ENCODE data around the gene ETV6.

Gene ETV6

GRCh38 chr12:11785712-11786111 lies 136.2 kb downstream of the ETV6 start:
- DNase-seq = no peak

- DNase-seq = no peak
Measured at GRCh38 chr12:11786638-11787365, 137.3 kb downstream of the ETV6 start.

GRCh38 chr12:11787437-11787836 lies 138.0 kb downstream of the ETV6 start:
- no peak for DNase-seq

GRCh38 chr12:11787933-11788849 lies 138.7 kb downstream of the ETV6 start:
- DNase-seq = no peak

- no peak for DNase-seq
Measured at GRCh38 chr12:11793921-11794710, 144.6 kb downstream of the ETV6 start.

GRCh38 chr12:11794751-11795150 lies 145.3 kb downstream of the ETV6 start:
- DNase-seq = no peak

- no peak for DNase-seq
Measured at GRCh38 chr12:11795192-11795912, 145.9 kb downstream of the ETV6 start.

- DNase-seq = no peak
Measured at GRCh38 chr12:11795913-11796459, 146.5 kb downstream of the ETV6 start.

- DNase-seq = no peak
Measured at GRCh38 chr12:11797317-11797913, 147.9 kb downstream of the ETV6 start.

GRCh38 chr12:11798006-11798708 lies 148.7 kb downstream of the ETV6 start:
- no peak for DNase-seq

GRCh38 chr12:11798856-11799501 lies 149.5 kb downstream of the ETV6 start:
- DNase-seq = no peak

GRCh38 chr12:11799502-11799873 lies 150.0 kb downstream of the ETV6 start:
- no peak for DNase-seq

GRCh38 chr12:11801643-11802042 lies 152.2 kb downstream of the ETV6 start:
- DNase-seq = no peak

- DNase-seq = no peak
Measured at GRCh38 chr12:11804130-11804529, 154.7 kb downstream of the ETV6 start.

- no peak for DNase-seq
Measured at GRCh38 chr12:11805043-11805442, 155.6 kb downstream of the ETV6 start.

GRCh38 chr12:11805680-11806079 lies 156.2 kb downstream of the ETV6 start:
- DNase-seq = no peak

- no peak for DNase-seq
Measured at GRCh38 chr12:11807458-11807857, 158.0 kb downstream of the ETV6 start.

- no peak for DNase-seq
Measured at GRCh38 chr12:11808931-11809330, 159.5 kb downstream of the ETV6 start.

- DNase-seq = no peak
Measured at GRCh38 chr12:11810206-11810545, 160.7 kb downstream of the ETV6 start.

- no peak for DNase-seq
Measured at GRCh38 chr12:11811008-11811407, 161.5 kb downstream of the ETV6 start.

- DNase-seq = no peak
Measured at GRCh38 chr12:11812241-11812585, 162.7 kb downstream of the ETV6 start.

All from activated CD4-positive, alpha-beta T cell treated with anti-CD3 and anti-CD28 coated beads for 4 hours (primary cell).